Measurements from ENCODE around the gene SLC4A1.

DNA sequence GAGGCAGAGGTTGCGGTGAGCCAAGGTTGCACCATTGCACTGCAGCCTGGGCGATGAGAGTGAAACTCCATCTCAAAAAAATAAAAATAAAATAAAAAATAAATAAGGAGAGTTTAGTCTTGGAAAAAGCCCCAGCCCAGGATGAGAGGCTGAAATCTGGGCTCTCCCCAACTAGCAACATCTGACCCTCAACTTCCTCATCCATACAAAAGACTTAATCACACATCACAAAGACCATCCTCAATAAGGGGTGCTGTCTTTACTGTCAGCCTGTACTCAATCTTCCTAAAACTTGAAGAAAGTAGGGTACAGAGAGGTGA is 11.4 kb upstream of the SLC4A1 start:
- TF ChIP-seq, protein P1, sequence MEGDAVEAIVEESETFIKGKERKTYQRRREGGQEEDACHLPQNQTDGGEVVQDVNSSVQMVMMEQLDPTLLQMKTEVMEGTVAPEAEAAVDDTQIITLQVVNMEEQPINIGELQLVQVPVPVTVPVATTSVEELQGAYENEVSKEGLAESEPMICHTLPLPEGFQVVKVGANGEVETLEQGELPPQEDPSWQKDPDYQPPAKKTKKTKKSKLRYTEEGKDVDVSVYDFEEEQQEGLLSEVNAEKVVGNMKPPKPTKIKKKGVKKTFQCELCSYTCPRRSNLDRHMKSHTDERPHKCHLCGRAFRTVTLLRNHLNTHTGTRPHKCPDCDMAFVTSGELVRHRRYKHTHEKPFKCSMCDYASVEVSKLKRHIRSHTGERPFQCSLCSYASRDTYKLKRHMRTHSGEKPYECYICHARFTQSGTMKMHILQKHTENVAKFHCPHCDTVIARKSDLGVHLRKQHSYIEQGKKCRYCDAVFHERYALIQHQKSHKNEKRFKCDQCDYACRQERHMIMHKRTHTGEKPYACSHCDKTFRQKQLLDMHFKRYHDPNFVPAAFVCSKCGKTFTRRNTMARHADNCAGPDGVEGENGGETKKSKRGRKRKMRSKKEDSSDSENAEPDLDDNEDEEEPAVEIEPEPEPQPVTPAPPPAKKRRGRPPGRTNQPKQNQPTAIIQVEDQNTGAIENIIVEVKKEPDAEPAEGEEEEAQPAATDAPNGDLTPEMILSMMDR (IDR thresholded peaks at IDR 0.05): no peak
- TF ChIP-seq POLR2AphosphoS5 (IDR thresholded peaks at IDR 0.05): no peak
